NOMO-1 treated with dmso at 0.1 percent for 144 hours (cell line): ENCODE data around the gene LBHD2.

Source experiments
- DNase-seq: peaks from one replicate; lab custom pipeline; 2025; ENCODE audit not compliant: unreplicated experiment; lab: John Stamatoyannopoulos, UW

LBHD2 gene

DNA sequence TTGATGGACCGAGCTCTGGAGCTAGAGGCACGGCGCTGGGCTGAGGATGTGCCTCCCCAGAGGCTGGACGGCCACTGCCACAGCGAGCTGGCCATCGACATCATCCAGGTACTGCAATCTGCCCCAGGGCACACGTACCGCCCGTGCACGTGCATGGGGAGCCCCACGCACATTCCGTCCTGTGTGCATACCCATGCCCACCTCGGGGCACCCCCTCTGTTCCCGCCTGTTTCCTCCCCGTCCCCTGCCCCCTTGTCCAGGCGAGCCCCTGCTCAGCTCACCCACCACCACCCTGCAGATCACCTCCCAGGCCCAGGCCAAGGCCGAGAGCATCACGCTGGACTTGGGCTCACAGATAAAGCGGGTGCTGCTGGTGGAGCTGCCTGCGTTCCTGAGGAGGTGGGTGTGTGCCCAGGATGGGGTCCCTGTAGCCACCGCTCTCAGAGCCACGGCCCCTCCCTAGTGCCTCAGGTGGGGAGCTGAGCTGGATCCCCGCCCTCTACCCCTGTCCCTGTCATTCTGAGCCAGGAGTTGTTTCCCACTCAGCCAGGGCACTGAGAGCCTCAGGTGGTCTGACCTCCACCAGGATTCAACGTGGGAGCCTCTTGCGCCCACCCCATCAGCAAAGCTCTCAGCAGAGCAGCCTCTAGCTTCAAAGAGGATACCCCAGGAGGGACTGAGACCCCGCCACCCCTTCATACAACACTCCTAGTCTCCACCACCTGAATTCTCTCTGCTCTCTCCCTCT lies 46.2 kb downstream of the LBHD2 start:
- DNase-seq, result no peak

DNA sequence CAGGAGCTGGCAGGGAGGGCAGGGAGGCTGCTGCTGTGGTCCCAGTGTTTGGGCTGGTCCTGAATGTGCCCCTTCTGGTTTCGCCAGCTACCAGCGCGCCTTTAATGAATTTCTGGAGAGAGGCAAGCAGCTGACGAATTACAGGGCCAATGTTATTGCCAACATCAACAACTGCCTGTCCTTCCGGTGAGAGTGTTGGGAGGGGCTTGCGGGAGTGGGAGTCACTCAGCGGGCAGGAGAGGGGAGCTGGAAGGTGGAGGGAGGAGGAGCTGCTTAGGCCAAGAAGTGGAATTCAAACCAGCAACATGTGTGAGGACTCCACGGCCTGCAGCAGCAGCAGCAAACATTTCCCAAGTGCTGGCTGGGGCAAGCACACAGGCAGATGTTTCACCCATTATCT lies 47.0 kb downstream of the LBHD2 start:
- no peak for DNase-seq

DNA sequence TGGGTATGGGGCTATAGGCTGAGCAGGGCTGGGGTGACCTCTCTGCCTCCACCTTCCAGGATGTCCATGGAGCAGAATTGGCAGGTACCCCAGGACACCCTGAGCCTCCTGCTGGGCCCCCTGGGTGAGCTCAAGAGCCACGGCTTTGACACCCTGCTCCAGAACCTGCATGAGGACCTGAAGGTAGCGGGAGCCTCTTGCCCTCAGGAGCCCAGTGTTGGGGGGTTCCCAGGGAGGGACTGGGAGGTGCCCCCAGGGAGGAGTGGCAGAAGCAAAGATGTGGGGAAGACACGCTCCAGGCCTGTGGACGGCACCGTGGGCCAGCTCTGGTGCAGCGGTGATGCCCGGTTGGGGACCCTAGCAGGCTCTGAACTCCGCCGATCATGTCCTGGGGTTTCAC lies 47.6 kb downstream of the LBHD2 start:
- no peak for DNase-seq

DNA sequence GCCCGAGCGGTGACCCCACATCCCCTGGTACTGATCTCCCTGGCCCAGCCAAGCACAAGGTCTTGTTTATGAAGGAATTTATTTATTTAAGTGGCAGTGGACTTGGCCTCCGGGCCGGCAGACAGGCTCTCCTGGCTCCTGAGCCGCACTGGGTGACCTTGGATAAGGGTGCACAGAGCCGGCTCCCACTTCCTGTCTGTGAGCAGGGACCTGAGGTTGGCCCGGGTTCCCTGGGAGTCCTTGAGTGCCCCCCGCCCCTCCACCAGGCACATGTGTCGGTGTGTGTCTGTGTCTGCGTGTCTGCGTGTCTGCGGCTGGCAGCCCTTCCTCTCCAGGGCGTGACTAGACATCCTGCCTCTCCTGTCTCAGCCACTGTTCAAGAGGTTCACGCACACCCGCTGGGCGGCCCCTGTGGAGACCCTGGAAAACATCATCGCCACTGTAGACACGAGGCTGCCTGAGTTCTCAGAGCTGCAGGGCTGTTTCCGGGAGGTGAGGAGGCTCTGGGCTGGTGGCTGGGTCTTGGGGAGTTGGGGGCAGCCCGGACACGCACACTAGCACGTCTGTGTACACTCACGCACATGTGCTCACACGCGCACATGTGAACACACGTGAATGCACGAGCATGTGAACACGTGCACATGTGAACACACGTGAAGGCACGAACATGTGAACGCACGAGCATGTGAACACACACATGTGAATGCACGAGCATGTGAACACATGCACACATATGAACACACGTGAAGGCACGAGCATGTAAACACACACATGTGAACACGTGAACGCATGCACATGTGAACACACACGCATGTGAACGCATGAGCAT lies 48.6 kb downstream of the LBHD2 start:
- DNase-seq, result no peak

DNA sequence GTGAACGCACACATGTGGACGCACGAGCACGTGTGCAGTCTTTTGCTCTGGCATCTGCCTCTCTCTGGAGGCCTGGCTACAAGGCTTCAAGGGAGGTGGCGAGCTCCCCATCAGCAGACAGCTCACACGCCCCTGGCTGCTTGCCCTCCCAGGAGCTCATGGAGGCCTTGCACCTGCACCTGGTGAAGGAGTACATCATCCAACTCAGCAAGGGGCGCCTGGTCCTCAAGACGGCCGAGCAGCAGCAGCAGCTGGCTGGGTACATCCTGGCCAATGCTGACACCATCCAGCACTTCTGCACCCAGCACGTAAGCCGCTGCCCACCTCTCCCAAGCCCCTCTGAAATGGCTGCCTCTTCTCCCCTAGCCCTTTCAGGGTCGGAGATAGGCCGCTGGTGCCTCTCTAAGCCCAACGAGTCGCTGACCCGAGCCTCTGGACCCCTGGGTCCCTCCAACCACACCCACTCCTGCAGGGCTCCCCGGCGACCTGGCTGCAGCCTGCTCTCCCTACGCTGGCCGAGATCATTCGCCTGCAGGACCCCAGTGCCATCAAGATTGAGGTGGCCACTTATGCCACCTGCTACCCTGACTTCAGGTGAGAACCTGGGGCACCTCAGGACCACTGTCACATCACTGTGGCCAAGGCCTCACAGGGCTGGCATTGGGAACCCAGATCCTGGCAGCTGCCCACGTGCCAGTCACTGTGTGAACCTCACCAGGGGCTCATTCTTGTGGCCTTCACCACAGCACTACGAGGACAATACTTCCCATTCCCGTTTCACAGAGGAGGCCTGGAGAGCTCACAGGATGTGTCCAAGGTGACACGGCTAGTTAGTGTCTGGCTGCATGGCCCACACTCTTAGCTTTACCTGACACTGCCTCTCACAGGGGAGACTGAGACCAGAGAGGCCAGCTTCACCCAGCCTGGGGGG lies 49.5 kb downstream of the LBHD2 start:
- no peak for DNase-seq

DNA sequence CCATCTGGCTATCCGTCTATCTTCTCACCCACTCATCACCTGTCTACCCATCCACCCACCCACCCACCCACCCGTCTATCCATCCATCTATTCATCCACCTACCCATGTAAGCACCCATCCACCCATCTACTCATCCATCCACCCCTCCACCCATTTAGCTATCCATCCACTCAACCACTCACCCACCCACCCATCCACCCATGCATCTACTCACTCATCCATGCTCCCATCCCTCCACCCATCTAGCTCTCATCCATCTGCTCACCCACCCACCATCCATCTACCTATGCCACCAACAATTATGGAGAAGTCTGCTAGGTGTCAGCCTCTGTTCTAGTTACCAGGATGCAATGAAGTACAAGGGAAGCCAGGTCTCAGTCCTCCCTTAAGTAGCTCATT lies 50.4 kb downstream of the LBHD2 start:
- DNase-seq, result no peak

DNA sequence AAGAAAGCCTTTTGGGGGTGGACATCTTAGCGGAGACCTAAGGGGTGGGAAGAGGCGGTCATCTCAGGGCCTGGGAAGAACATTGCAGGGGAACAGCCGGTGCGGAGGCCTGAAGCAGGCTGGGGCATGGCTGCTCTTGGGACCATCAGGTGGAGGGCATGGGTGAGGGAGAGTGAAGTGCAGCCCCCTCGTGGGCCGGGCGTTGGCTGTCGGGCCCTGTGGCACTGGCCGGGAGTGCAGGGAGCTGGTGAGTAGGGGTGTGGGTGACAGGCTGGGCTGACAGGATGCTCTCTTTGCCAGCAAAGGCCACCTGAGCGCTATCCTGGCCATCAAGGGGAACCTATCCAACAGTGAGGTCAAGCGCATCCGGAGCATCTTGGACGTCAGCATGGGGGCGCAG lies 50.9 kb downstream of the LBHD2 start:
- no peak for DNase-seq

DNA sequence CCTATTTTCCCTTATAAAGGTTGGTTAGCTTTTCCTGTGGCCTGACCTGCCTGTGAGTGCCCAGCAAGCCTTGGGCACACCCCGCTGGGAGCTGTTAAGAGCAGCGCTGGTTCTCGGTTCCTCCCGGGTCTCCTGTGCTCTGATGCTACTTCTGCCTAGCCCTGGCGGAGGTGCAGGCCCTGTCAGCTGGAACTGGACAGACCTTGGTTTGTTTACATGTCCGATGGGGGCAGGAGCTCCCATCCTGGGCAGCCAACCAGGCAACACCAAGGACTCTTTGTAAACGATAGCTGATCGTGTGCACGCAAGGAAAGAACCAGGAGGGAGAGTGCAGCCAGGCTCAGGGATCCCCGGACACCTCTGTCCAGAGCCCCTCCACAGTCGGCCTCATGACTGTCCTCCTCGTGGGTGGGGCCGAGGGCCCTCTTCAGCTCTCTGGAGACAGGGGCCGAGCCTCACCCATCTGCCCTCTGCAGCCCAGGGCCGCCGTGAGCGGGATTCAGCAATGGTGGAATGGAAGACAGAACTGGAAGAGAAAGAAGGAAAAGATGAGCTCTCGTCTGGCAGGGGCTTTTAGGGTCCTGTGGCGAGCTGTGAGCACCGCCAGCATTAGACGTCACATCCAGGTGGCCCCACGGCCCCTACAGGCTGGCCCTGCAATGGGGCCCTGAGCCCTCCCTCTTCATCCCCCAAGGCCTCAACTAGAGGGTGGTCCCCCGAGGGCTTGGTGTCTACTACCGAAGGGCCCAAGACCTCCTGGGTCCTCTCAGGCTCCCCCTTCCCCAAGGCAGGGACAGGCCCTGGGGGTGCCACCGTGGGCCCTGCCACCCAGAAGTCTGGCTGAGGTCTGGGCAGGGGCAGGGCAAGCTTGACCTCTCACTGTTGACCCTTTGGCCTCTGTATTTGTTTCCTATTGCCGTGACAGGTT lies 51.6 kb downstream of the LBHD2 start:
- DNase-seq, result no peak

DNA sequence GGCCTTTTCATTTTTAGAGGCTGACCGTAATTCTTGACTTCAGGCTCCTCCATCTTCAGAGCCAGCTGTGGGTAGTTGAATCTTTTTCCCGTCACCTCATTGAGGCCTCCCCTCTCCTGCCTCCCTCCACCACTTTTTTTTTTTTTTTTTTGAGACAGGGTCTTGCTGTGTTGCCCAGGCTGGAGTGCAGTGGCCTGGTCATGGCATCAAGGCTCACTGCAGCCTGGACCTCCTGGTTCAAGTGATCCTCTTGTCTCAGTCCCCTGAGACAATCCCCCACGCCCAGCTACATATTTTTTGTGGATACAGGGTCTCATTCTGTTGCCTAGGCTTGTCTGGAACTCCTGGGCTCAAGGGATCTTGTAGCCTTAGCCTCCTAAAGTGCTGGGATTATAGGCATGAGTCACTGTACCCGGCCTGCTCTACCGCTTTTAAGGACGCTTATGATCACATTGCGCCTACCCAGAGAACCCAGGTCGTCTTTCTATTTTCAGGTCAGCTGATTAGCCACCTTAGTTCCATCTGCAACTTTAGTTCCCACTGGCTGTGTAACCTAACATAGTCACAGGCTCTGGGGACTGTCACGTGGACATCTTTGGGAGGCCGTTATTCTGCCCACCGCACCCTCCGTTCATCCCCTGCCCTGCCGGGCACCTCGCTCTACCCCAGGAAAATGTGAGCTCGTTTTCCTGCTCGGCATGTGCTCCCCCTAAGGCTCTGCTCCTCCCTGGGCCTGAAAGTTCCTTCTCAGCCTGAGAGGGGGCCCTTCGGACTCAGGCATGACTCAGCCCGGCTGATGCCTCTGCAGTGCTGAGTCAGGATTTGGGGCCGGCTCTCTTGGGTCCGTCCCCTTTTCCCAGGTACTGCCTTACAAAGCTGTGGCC lies 52.6 kb downstream of the LBHD2 start:
- DNase-seq, result no peak

DNA sequence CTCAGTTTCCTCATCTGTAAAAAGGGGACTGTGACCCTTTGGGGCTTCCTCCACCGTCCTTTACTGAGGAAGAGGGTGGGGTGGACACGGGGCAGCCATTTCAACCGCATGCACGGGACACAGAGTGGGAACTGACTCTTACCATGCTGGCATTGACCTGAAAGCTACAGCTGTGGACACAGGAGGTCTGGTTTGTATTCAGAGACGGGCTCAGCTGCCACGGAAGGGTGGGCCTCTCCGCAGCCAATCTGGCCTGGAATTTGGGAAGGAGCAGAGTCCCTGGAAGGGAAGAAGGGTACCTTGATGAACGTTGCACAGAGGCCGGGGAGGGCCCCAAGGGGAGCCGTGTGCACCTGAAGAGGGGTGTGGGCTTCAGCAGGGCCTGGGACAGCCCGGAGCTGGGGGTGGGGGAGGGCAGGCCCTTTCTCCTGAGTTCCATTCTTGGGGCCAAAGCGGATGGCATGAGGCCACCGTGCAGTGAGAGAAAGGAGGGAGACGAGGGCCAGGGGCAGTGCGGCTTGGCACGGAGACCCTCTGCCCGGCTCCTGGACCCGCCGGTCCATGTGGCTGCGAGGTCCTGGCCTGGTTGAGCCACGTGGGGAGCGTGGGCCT lies 53.8 kb downstream of the LBHD2 start:
- DNase-seq, result no peak

DNA sequence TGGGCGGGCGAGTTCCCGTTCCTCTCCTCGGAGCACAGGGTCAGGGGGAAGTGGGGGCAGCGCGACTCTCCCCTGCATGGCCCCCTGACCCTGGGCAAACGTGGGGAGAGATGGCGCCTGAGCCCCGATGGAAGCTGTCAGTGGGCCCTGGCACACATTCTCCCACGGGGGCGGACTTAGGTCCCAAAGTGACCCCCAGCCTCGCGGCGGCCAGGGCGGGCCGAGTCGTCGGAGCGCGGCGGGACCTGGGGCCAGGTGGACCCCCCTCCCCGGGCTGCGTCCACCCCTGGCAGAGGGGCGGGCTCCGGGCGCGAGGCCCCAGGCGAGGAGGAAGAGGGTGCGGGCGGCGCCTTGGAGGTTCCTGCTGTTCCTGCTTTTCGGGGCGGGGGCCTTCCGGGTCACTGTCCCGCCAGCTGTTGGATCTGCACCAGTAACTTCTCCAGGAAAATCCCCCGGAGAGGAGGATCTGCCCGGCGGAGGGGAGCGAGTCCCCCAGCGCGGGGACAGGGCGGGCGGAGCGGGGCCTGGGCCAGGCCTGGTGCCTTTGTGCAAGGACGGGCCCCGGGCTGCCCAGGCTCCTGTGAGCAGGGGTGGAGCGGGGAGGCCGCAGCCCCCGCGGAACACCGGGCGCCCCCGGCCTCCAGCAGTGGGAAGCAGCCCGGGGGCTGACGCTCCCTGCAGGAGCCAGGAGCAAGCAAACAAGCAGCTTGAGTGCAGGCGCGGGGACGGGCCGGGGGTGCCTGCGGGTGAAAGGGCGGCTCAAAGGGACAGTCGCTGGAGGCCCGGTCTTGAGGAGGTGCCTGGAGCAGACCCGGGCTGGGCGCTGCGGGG lies 54.5 kb downstream of the LBHD2 start:
- no peak for DNase-seq

DNA sequence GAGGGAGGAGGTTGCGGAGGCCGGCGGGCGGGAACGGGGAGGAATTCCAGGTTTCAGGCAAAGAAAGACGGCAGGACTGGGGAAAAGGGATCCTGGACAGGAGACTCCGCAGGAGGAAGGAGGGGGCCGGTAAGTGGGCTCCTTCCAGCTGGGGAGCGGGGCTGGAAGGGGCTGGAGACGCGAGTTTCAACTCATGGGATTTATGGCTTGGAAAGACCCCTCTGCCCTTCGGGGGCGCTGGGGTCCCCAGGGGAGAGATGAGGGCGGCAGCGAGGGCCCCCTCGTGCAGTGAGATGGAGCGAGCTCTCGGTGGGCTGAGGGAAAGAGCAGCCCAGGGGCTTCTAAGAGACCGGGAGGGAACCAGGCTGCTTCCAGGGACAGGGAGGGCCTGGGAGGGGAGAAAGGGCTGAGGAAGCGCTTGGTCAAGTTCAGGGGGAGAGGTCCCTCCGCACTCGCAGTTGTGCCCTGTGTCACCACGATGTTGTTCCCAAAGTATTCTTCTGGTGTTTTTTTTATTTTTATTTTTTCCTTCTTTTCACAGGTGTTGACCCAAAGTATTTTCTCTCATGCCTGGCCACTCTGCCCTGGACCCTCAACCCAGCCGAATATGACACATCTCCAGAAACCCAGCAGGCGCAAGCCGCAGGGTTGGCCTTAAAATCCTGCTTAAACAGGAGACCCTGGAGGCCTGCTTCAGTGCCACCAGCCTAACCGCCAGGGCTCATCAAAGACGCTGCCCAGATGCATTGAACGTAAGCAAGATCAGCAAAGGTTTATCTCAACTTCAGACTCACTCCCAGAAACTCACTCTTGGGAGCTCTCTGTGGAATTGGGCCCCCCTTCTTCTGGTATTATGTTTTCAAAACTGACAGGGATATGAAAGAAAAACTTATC lies 55.4 kb downstream of the LBHD2 start:
- DNase-seq, result no peak
